ENCODE measurements around the gene RNF212. TPM values are rescaled to one million over a fixed set of nuclear protein-coding genes. Genes with fewer than 3 reads are reported as not detected.

Gene RNF212
- total and polyA plus RNA-seq, 2 experiments from 2014 or later, result 17.0 to 20.6 TPM

DNA sequence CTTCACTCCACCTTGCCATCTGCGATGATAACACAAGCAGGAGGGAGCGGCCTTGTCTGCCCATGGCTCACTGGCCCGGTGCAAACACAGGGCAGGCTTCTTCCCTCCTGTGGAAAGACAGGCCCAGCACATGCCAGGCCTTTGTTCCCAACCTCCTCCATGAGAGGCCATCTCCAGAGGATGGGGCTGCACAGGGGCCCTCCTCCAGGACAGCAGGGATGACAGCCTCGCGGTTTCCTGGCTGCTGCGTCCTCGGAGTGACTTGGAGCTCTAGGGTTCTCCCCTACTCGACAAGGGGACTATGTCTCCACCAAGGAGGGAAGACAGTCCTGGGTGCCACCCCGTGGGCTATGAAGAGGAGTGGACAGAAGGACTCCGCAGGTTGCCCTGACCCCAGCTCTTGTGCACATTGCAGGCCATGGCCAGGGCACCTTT is 21.8 kb downstream of the RNF212 start:
- Mint-ChIP-seq H3K9me3 (peaks cover 28% of the 10 kb centered on the region), H3K27me3 (ENCODE audit: insufficient read depth, low read depth, poor library complexity) (peaks cover 6% of the 10 kb centered on the region), H3K36me3 (ENCODE audit: low read depth) (peaks cover 19% of the 10 kb centered on the region), H3K4me3 (no peak overlapping the region), H3K27ac (no peak overlapping the region), H3K4me1 (peaks cover 8% of the 10 kb centered on the region; the same call in 2 of the 3 replicates)
- ATAC-seq (no peak), DNase-seq (ENCODE audit: low spot score) (no peak)
- no peaks in the 10 kb centered on the region for H3K9me2 ChIP-seq (ENCODE audit: insufficient read depth)
- H3K4me2 ChIP-seq, result no peak overlapping the region
- no peaks in the 10 kb centered on the region for H3K27me3 ChIP-seq (ENCODE audit: insufficient read depth)
- no peak for TF ChIP-seq CTCF (conservative IDR thresholded peaks at IDR 0.05; ENCODE audit: low read depth in 2 of 2)
- TF ChIP-seq EZH2 (IDR thresholded peaks at IDR 0.05; ENCODE audit: low read depth, unreplicated experiment), result no peak
- TF ChIP-seq ZNF331 (CRISPR knock-in tag; IDR thresholded peaks at IDR 0.05; ENCODE audit: low read depth), result no peak
- TF ChIP-seq CREB1 (CRISPR knock-in tag; IDR thresholded peaks at IDR 0.05; ENCODE audit: low read depth), result no peak
- no peak for TF ChIP-seq POLR2AphosphoS5 (IDR thresholded peaks at IDR 0.05; ENCODE audit: low read depth)
- TF ChIP-seq NANOG (IDR thresholded peaks at IDR 0.05; ENCODE audit: borderline replicate concordance), result no peak
- no peak for TF ChIP-seq EZH2phosphoT487 (IDR thresholded peaks at IDR 0.05; ENCODE audit: unreplicated experiment)
- no peak for TF ChIP-seq STAT1 (IDR thresholded peaks at IDR 0.05; ENCODE audit: unreplicated experiment)
- TF ChIP-seq JUNB (IDR thresholded peaks at IDR 0.05; ENCODE audit: unreplicated experiment), result no peak
- TF ChIP-seq, protein P1, sequence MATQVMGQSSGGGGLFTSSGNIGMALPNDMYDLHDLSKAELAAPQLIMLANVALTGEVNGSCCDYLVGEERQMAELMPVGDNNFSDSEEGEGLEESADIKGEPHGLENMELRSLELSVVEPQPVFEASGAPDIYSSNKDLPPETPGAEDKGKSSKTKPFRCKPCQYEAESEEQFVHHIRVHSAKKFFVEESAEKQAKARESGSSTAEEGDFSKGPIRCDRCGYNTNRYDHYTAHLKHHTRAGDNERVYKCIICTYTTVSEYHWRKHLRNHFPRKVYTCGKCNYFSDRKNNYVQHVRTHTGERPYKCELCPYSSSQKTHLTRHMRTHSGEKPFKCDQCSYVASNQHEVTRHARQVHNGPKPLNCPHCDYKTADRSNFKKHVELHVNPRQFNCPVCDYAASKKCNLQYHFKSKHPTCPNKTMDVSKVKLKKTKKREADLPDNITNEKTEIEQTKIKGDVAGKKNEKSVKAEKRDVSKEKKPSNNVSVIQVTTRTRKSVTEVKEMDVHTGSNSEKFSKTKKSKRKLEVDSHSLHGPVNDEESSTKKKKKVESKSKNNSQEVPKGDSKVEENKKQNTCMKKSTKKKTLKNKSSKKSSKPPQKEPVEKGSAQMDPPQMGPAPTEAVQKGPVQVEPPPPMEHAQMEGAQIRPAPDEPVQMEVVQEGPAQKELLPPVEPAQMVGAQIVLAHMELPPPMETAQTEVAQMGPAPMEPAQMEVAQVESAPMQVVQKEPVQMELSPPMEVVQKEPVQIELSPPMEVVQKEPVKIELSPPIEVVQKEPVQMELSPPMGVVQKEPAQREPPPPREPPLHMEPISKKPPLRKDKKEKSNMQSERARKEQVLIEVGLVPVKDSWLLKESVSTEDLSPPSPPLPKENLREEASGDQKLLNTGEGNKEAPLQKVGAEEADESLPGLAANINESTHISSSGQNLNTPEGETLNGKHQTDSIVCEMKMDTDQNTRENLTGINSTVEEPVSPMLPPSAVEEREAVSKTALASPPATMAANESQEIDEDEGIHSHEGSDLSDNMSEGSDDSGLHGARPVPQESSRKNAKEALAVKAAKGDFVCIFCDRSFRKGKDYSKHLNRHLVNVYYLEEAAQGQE (IDR thresholded peaks at IDR 0.05; ENCODE audit: unreplicated experiment), result no peak
- H3K4me3 ChIP-seq, result no peak overlapping the region
- no peaks in the 10 kb centered on the region for H3K36me3 ChIP-seq (ENCODE audit: insufficient read depth)
- H3F3A ChIP-seq (replicated peaks; ENCODE audit: low read depth), result no peaks in the 10 kb centered on the region
- H2AFZ ChIP-seq, result no peak overlapping the region
- no peak overlapping the region for H3K27ac ChIP-seq (ENCODE audit: low read depth)
- no peaks in the 10 kb centered on the region for H3K79me2 ChIP-seq (replicated peaks; ENCODE audit: insufficient read depth)
- H4K20me1 ChIP-seq (replicated peaks; ENCODE audit: insufficient read depth), result no peaks in the 10 kb centered on the region
- H3K4me1 ChIP-seq (ENCODE audit: insufficient read depth), result no peaks in the 10 kb centered on the region

Measured in GM23338 (cell line).